Neural progenitor cell (in vitro differentiated cells): ENCODE results near the gene CAV3.

Experiments
- EZH2 ChIP-seq: fragments of 200-600 bp; sonication (generic); IDR thresholded peaks from 2 replicates; pipeline ENCODE4 v1.6.1; 2017; ENCODE audit warnings: antibody characterized with exemption, mild to moderate bottlenecking, moderate library complexity
- EZH2phosphoT487 ChIP-seq: fragments of 200-600 bp; sonication (generic); IDR thresholded peaks from 2 replicates; pipeline ENCODE4 v1.6.1; 2017; ENCODE audit warnings: antibody characterized with exemption
- TF ChIP-seq, protein P1 (sequence below): fragments of 200-600 bp; sonication (generic); IDR thresholded peaks from 2 replicates; pipeline ENCODE4 v1.5.1; 2017; ENCODE audit warnings: antibody characterized with exemption, mild to moderate bottlenecking

DNA sequence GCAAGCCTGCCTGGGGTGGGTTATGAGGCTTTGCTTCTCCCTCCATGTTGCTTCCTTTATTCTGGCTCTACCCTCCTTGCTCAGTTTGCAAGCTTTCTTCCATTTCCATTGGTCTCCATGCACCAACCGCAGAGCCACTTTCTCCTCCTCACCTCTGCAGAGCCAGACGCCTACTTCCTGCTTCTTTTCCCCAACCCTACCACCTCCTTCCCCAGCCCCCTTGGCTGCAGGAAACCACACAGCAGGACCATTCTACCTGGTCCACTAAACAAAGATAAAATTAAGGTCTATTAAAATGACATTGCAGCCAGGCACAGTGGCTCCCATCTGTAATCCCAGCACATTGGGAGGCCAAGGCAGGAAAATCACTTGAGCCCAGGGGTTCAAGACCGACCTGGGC lies 10.0 kb upstream of the CAV3 start:
- no peak for TF ChIP-seq EZH2phosphoT487
- TF ChIP-seq, protein P1, sequence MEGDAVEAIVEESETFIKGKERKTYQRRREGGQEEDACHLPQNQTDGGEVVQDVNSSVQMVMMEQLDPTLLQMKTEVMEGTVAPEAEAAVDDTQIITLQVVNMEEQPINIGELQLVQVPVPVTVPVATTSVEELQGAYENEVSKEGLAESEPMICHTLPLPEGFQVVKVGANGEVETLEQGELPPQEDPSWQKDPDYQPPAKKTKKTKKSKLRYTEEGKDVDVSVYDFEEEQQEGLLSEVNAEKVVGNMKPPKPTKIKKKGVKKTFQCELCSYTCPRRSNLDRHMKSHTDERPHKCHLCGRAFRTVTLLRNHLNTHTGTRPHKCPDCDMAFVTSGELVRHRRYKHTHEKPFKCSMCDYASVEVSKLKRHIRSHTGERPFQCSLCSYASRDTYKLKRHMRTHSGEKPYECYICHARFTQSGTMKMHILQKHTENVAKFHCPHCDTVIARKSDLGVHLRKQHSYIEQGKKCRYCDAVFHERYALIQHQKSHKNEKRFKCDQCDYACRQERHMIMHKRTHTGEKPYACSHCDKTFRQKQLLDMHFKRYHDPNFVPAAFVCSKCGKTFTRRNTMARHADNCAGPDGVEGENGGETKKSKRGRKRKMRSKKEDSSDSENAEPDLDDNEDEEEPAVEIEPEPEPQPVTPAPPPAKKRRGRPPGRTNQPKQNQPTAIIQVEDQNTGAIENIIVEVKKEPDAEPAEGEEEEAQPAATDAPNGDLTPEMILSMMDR: no peak
- TF ChIP-seq EZH2: no peak
